Measurements from ENCODE around the gene MME. TPM values are rescaled to one million over a fixed set of nuclear protein-coding genes. Genes with fewer than 3 reads are reported as not detected.
A peak's percentile ranks its signal among the peaks of the same experiment; 100 is the strongest.

Gene MME
- total RNA-seq, 1 donor = 479 TPM

DNA sequence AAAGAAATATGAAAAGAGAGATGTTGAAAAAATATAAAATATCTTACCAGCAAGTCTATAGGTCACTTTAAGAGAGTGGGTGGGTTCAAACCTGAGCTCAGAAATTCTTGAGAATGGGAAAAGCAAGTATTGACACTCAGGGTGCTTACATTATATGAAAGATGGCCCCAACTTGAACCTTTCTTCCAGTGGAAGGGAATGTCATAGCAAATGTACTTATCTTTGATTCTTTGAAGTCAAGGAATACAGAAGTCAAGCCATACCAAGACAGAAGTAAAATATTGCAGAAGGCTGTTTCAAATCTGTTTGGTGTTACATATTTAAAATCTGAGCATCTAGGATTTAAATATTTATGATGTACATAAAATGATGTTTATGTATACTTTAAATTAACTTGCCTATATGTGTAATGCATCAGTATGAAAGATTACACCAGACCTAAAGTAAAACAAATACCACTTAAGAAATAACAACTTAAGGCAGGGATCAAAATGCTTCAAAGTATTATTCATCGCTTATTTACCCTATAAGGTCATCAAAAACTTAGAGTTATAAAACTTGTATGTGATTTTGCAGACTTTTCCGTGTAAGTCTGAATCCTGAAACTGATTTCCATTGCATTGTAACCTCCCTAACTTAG lies 8.7 kb downstream of the MME start:
- TF ChIP-seq, protein P1, sequence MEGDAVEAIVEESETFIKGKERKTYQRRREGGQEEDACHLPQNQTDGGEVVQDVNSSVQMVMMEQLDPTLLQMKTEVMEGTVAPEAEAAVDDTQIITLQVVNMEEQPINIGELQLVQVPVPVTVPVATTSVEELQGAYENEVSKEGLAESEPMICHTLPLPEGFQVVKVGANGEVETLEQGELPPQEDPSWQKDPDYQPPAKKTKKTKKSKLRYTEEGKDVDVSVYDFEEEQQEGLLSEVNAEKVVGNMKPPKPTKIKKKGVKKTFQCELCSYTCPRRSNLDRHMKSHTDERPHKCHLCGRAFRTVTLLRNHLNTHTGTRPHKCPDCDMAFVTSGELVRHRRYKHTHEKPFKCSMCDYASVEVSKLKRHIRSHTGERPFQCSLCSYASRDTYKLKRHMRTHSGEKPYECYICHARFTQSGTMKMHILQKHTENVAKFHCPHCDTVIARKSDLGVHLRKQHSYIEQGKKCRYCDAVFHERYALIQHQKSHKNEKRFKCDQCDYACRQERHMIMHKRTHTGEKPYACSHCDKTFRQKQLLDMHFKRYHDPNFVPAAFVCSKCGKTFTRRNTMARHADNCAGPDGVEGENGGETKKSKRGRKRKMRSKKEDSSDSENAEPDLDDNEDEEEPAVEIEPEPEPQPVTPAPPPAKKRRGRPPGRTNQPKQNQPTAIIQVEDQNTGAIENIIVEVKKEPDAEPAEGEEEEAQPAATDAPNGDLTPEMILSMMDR (IDR thresholded peaks at IDR 0.05; ENCODE audit: insufficient read depth, low read depth, low read length) = no peak
- no peak overlapping the region for H3K4me3 ChIP-seq (ENCODE audit: low read depth, low read length)
- DNase-seq (ENCODE audit: low read depth) = peak; percentile 54

DNA sequence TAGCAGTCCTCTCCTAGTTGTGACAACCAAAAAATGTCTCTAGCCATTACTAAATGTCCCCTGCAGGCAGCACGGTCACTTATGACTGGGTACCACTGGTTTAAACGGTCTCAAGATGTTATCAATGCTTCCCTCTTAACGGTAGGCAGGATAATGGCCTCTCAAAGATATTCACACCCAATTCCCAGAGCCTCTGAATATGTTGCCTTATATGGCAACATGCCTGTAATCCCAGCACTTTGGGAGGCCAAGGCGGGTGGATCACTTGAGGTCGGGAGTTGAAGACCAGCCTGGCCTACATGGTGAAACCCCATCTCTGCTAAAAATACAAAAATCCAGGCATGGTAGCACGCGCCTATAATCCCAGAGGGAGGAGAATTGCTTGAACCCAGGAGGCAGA lies 9.4 kb downstream of the MME start:
- no peak overlapping the region for H3K4me3 ChIP-seq (ENCODE audit: low read depth, low read length)
- DNase-seq (ENCODE audit: low read depth) = no peak
- TF ChIP-seq, protein P1 (IDR thresholded peaks at IDR 0.05; ENCODE audit: insufficient read depth, low read depth, low read length) = no peak

DNA sequence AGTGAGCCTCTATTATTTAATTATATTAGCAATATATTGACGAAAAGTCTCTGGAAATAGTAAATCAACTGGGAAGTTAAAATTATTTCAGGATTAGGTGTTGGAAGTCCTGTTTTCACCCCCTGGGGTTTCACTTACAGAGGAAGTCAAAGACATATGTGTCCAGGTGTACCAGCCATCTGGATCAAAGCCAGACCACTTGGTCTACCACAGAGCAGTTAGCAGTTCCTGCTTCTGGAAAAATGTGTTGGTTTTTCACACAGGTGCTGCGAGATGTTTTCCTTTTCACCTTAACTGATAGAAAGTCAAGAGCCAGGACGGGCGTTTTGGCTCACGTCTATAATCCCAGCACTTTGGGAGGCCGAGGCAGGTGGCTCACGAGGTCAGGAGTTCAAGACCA lies 13.1 kb downstream of the MME start:
- DNase-seq (ENCODE audit: low read depth) = no peak
- TF ChIP-seq, protein P1 (IDR thresholded peaks at IDR 0.05; ENCODE audit: insufficient read depth, low read depth, low read length) = no peak
- H3K4me3 ChIP-seq (ENCODE audit: low read depth, low read length) = no peak overlapping the region

DNA sequence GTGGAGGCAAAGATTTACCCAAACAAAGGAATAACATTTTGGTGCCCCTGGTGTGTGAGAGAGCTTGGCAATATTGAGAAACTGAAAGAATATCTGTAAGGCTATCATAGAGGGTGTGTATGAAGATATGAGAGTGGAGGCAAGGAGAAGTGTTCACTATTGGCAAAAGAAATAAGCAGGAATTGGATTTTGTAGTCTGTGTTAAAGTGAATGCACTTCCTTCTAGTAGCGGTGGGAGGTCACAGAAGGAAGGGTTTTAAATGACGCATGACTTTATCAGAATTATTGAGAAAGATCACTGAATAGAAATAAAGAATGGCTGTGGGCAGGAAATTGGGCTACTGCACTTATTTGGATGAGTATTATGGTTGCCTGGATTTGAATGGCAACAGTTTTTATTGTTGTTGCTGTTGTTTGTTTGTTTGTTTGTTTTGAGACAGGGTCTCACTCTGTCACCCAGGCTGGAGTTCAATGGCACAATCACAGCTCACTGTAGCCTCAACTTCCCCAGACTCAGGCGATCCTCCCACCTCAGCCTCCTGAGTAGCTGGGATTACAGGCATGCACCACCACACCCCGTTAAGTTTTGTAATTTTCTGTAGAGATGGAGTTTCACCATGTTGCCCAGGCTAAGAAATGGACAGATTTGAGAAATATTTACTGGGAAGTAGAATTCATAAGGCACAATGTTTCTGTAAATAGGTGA lies 16.3 kb downstream of the MME start:
- TF ChIP-seq, protein P1 (IDR thresholded peaks at IDR 0.05; ENCODE audit: insufficient read depth, low read depth, low read length) = no peak
- no peak for DNase-seq (ENCODE audit: low read depth)
- H3K4me3 ChIP-seq (ENCODE audit: low read depth, low read length) = no peak overlapping the region

DNA sequence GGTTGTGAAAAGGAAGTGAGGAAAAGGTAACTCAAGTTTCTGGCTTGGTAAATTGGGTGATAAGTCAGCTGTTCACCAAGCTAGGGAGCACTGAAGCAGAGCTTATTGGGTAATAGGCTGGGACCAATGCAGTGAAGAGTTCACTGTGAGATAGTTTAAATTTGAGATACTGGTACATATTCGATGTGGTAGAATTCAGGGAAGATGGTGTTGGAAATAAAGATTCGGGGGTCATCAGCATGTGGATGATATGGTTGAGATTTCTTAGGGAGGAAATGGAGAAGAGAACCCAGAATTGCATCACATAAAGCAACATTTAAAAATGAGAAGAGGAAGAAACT lies 16.9 kb downstream of the MME start:
- no peak for DNase-seq (ENCODE audit: low read depth)
- TF ChIP-seq, protein P1 (IDR thresholded peaks at IDR 0.05; ENCODE audit: insufficient read depth, low read depth, low read length) = no peak
- no peak overlapping the region for H3K4me3 ChIP-seq (ENCODE audit: low read depth, low read length)

DNA sequence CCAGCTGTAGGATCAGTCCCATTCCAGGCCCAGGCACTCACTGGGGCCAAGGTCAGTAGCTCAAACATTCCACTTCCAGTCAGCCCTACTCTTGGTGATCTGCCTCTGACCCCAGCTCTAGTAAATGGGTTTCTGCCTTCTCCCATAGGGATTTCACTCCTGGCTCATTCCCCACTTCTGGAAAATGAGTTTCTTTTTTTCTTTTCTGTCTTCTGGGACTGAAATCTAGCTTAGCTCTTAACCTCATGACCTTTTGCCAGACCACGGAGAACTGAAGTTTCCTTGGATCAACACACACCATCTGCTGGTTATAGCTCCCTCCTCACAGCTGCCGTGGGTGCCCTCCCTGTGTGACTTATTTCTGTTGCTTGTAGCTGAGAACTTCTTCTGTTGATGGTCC lies 21.3 kb downstream of the MME start:
- no peak overlapping the region for H3K4me3 ChIP-seq (ENCODE audit: low read depth, low read length)
- peak; percentile 93 for DNase-seq (ENCODE audit: low read depth)
- TF ChIP-seq, protein P1 (IDR thresholded peaks at IDR 0.05; ENCODE audit: insufficient read depth, low read depth, low read length) = no peak
